Common myeloid progenitor, CD34-positive (primary cell): Measurements from ENCODE around the gene MSH2.

Experiments used
- CTCF ChIA-PET: fragments of 350-600 bp; sonication (Branson Sonifier 250); formaldehyde crosslinking; loops from one replicate; lab custom pipeline; 2021; ENCODE audit warnings: antibody characterized with exemption; lab: Charles Lee
- POLR2A ChIA-PET: fragments of 350-600 bp; sonication (Branson Sonifier 250); formaldehyde crosslinking; loops from one replicate; lab custom pipeline; 2021; ENCODE audit warnings: antibody characterized with exemption; lab: Charles Lee
- DNase-seq, 3 donors: peaks; one replicate each; pipeline versions ENCODE4 v3.0.0 to v3.0.0-alpha.2; 2013
- H3K27ac ChIP-seq, 2 experiments: 1 replicate in 1 of 2; 2 replicates in 1 of 2; pipeline ENCODE4 v1.7.0; 2013; ENCODE audit warnings: inconsistent platforms in 2 of 2, low read length in 2 of 2, mild to moderate bottlenecking in 2 of 2, low read depth in 1 of 2, moderate library complexity in 1 of 2; ENCODE audit not compliant: severe bottlenecking in 2 of 2, insufficient read depth in 1 of 2, poor library complexity in 1 of 2
- H3K27me3 ChIP-seq, 5 experiments: replicated peaks in 2 of 5; 1 replicate in 3 of 5; 2 replicates in 2 of 5; pipeline versions ENCODE4 v1.6.1 to v1.7.0; 2013; ENCODE audit warnings: low read length in 4 of 5, mild to moderate bottlenecking in 2 of 5, moderate library complexity in 2 of 5, inconsistent platforms in 1 of 5; ENCODE audit not compliant: insufficient read depth in 5 of 5, control insufficient read depth in 4 of 5
- H3K36me3 ChIP-seq, 4 experiments: 1 replicate in 2 of 4; 2 replicates in 2 of 4; pipeline versions ENCODE4 v1.6.1 to v1.7.0; 2013; ENCODE audit warnings: low read length in 3 of 4, control low read depth in 1 of 4, mild to moderate bottlenecking in 1 of 4; ENCODE audit not compliant: control insufficient read depth in 4 of 4, insufficient read depth in 4 of 4
- H3K4me1 ChIP-seq, 4 experiments: 1 replicate in 3 of 4; 2 replicates in 1 of 4; pipeline versions ENCODE4 v1.6.1 to v1.7.1; 2013; ENCODE audit warnings: low read length in 3 of 4, mild to moderate bottlenecking in 3 of 4, control low read depth in 1 of 4, inconsistent platforms in 1 of 4, moderate library complexity in 1 of 4; ENCODE audit not compliant: control insufficient read depth in 4 of 4, insufficient read depth in 4 of 4; ENCODE audit errors: control extremely low read depth in 1 of 4
- H3K4me3 ChIP-seq, 7 experiments: 1 replicate in 4 of 7; 2 replicates in 3 of 7; pipeline versions ENCODE4 v1.5.1 to v1.7.0; 2013; ENCODE audit warnings: mild to moderate bottlenecking in 7 of 7, low read length in 6 of 7, moderate library complexity in 6 of 7, inconsistent platforms in 2 of 7, low read depth in 2 of 7, control low read depth in 1 of 7; ENCODE audit not compliant: insufficient read depth in 4 of 7, control insufficient read depth in 1 of 7; ENCODE audit errors: extremely low read depth in 1 of 7
- H3K9me3 ChIP-seq, 5 experiments: 1 replicate in 4 of 5; 2 replicates in 1 of 5; pipeline versions ENCODE4 v1.6.1 to v1.7.1; 2013; ENCODE audit warnings: low read length in 4 of 5, mild to moderate bottlenecking in 2 of 5, inconsistent platforms in 1 of 5, low read depth in 1 of 5, moderate library complexity in 1 of 5; ENCODE audit not compliant: control insufficient read depth in 4 of 5, insufficient read depth in 2 of 5; ENCODE audit errors: control extremely low read depth in 1 of 5
- WGBS: methylation state at CpG from one replicate; pipeline ENCODE4 v1.1.5; 2013; ENCODE audit not compliant: insufficient coverage; 5-methylcytosine and 5-hydroxymethylcytosine counted together

The MSH2 gene

GRCh38 chr2:47509250-47509649 lies 106.3 kb downstream of the MSH2 start:
- peaks cover 0 to 14% (median 8%) of the 10 kb centered on the region in 5 experiments for H3K9me3 ChIP-seq
- H3K27ac ChIP-seq, result no peak overlapping the region
- WGBS, result 78% methylated on average over 4 of the region's 4 CpGs
- DNase-seq, result no peak
- no peak overlapping the region for H3K4me3 ChIP-seq
- H3K36me3 ChIP-seq, result peaks cover 0 to 4% (median 0%) of the 10 kb centered on the region in 4 experiments
- no peaks in the 10 kb centered on the region for H3K27me3 ChIP-seq
- ChIA-PET POLR2A (no interaction called here), CTCF (no interaction called here)
- peaks cover 0 to 12% (median under 1%) of the 10 kb centered on the region in 4 experiments for H3K4me1 ChIP-seq

DNA sequence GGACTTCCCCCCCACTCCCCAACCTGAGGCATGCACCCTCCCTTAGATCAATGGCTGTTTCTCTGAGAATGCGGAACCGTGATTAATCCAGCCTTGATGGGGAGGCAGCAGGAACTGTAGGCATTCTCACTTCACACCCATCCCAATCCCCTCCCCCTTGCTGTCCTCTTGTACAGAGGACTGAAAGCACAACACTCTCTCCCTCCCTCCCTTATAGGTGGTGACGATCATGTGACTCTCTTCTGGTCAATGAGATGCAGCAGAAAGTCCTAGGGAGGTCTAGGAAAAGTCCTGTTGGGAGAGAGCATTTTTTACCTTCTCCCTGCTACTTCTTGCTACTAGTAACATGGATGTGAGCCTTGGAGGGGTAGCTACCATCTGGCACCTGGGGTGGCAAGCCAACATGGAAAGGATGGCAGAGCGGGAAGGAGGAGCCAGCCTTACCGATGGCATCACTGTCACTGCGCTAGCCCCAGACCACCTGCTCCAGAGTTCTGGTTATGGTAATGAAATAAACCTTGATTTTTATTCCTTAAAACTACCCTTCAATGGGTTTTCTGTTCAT lies 106.9 kb downstream of the MSH2 start:
- Histone ChIP-seq H3K9me3 (peaks cover 0 to 11% (median 5%) of the 10 kb centered on the region in 5 experiments), H3K36me3 (peaks cover 0 to 4% (median 0%) of the 10 kb centered on the region in 4 experiments), H3K4me1 (peaks cover 0 to 12% (median under 1%) of the 10 kb centered on the region in 4 experiments), H3K27me3 (no peaks in the 10 kb centered on the region), H3K4me3 (no peak overlapping the region), H3K27ac (no peak overlapping the region)
- DNase-seq, result no peak
- ChIA-PET CTCF (no interaction called here), POLR2A (no interaction called here)
- WGBS, result 100% methylated on average over 2 of the region's 6 CpGs

- Histone ChIP-seq H3K36me3 (peaks cover 0 to 4% (median 0%) of the 10 kb centered on the region in 4 experiments), H3K9me3 (peaks cover 0 to 8% (median under 1%) of the 10 kb centered on the region in 5 experiments), H3K27ac (no peak overlapping the region), H3K4me3 (no peak overlapping the region), H3K27me3 (no peaks in the 10 kb centered on the region), H3K4me1 (peaks cover 0 to 12% (median under 1%) of the 10 kb centered on the region in 4 experiments)
- 100% methylated on average over 4 of the region's 4 CpGs for WGBS
- DNase-seq, result no peak
- POLR2A ChIA-PET, result no interaction called here
- CTCF ChIA-PET, result no interaction called here
Measured at GRCh38 chr2:47510745-47511144, 107.8 kb downstream of the MSH2 start.

DNA sequence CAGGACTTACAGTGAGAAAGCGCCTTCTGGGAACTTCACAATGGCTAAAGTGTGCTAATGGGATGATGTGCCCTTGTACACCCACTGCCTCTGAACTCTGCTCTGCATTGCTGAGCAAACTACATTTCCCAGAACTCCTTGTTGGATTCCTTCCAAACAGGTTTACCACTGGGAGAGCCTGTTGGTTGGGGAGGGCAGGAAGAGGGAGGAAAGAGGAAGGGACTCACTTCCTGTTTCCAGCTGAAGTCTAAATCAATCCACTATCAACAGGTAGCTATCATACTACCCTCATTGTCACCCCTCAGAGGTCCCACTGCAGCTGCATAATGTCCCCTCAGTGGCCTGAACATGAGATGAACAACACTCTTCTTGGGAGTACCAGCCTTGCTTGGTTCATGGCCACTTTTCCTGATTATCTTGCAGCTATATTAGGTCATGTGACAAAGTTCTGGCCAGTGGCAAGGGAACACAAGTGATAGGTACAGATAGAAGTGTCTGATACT lies 109.7 kb downstream of the MSH2 start:
- Histone ChIP-seq H3K4me1 (peaks cover 0 to 12% (median 0%) of the 10 kb centered on the region in 4 experiments), H3K9me3 (peaks cover 0 to 6% (median 0%) of the 10 kb centered on the region in 5 experiments), H3K36me3 (peaks cover 0 to 6% (median 0%) of the 10 kb centered on the region in 4 experiments), H3K27me3 (no peaks in the 10 kb centered on the region), H3K27ac (no peak overlapping the region), H3K4me3 (no peak overlapping the region)
- ChIA-PET CTCF (interaction anchor here (1.1 kb wide), 1 partner anchor 9 kb away, joined by 4 read pairs; no protein-coding TSS in a partner anchor), POLR2A (no interaction called here)
- no CpG with 5 or more reads among the region's 1 CpG for WGBS
- DNase-seq, result no peak

DNA sequence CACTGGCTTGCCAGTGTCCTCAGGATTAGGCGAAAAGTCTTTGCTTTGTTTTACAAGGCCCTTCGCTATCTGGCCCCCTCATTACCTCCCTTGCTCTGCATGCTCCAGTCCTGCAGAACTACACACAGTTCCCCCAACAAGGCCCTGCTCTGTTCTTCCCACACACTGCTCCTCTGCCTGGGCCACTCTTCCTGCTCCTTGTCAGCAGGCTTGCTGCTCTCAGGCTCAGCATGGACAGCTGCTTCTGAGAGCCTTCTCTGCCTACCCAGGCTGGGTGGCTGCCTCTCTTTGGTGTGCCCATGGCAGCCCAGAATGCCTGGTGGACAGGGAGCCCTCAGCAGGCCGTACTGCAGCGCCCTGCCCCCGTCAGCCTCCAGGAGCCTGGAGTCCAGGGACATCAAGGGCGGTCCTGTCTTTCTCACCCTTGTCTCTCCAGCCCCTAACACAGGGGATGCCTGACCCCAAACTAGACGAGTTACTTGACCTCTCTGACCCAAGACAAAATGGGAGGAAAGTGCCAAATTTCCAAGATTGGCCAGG lies 111.1 kb downstream of the MSH2 start:
- no peak overlapping the region for H3K27ac ChIP-seq
- DNase-seq, result no peak
- POLR2A ChIA-PET, result no interaction called here
- H3K4me1 ChIP-seq, result peaks cover 0 to 8% (median 0%) of the 10 kb centered on the region in 4 experiments
- H3K9me3 ChIP-seq, result no peaks in the 10 kb centered on the region
- peaks cover 0 to 6% (median 0%) of the 10 kb centered on the region in 4 experiments for H3K36me3 ChIP-seq
- no peak overlapping the region for H3K4me3 ChIP-seq
- CTCF ChIA-PET, result no interaction called here
- no peaks in the 10 kb centered on the region for H3K27me3 ChIP-seq
- WGBS, result 97% methylated on average over 6 of the region's 7 CpGs

DNA sequence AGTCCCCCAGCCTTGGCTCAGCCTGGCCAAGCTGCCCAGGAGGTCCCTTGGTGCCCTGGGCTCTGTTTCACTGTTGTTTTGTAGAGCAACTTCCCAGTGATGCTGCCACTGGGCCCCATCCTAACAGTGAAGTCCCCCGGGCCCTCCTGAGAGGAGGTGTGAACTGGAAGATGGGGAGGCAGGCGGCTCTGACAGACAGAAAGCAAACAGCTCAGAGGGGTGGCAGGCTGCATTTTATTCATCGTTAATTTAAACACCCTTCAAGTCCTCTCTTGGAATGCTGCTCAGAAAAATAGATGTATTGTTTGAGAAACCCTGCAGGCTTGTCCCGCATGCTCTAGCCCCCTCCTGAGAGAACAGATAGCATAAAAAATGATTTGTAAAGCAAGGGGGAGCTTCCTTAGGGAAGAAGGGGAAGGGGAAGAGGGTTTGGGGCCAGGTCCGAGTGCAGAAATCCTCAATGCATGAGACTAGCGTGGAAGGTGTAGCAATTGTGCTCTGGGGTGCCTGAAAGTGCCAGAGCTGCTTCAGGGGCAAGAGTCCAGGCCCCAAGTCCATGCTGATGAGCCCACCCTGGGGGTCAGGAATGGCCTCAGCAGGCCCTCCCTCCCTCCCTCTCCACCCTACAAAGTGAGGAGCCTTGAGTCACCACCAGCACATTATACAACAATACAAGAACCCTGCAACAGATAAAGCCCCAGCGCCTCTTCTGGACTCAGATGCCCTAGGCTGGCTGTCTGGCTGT lies 113.6 kb downstream of the MSH2 start:
- no peak overlapping the region for H3K4me3 ChIP-seq
- WGBS, result 89% methylated on average over 6 of the region's 7 CpGs

More for the DNA sequence above, 113.6 kb downstream of the MSH2 start:
- ChIA-PET CTCF (no interaction called here), POLR2A (no interaction called here)
- Histone ChIP-seq H3K27me3 (peaks cover 0 to 3% (median 0%) of the 10 kb centered on the region in 5 experiments), H3K36me3 (peaks cover 0 to 6% (median 0%) of the 10 kb centered on the region in 4 experiments), H3K27ac (no peak overlapping the region), H3K9me3 (no peaks in the 10 kb centered on the region), H3K4me1 (peaks cover 0 to 19% (median 12%) of the 10 kb centered on the region in 4 experiments)
- no peak for DNase-seq
